Mucosa of descending colon (tissue), 3 donors: ENCODE data around the gene CDCA8. TPM values are rescaled to one million over a fixed set of nuclear protein-coding genes. Genes with fewer than 3 reads are reported as not detected.

Experiments
- ATAC-seq: fragments of 200-7000 bp; cut with Tn5 transposase; one replicate; pipeline ENCODE4 v1.9.1; 2020; ENCODE audit warnings: mild to moderate bottlenecking, moderate library complexity
- DNase-seq, 3 donors: peaks; one replicate each; pipeline ENCODE4 v3.0.0-alpha.2; 2020
- H3K36me3 ChIP-seq: fragments of 200-600 bp; one replicate; pipeline ENCODE4 v1.8.0; 2021; ENCODE audit warnings: low read depth, mild to moderate bottlenecking
- H3K4me1 ChIP-seq: fragments of 200-600 bp; one replicate; pipeline ENCODE4 v1.8.0; 2021; ENCODE audit warnings: low read depth, mild to moderate bottlenecking
- H3K4me3 ChIP-seq: fragments of 200-600 bp; one replicate; pipeline ENCODE4 v1.8.0; 2021; ENCODE audit warnings: mild to moderate bottlenecking
- H3K9me3 ChIP-seq: fragments of 200-600 bp; one replicate; pipeline ENCODE4 v1.8.0; 2021; ENCODE audit warnings: mild to moderate bottlenecking
- CTCF ChIP-seq: fragments of 200-600 bp; IDR thresholded peaks from one replicate; pipeline ENCODE4 v1.8.0; 2022; ENCODE audit warnings: antibody characterized with exemption, mild to moderate bottlenecking
- intact Hi-C, 2 donors: fragments of 100-400 bp; cut with DNase I in 1 of 2; cut with micrococcal nuclease in 1 of 2; formaldehyde crosslinking; loops; one replicate each; pipeline versions ENCODE4 v1.11.0 to v1.11.1; 2022; cut with DNase I, micrococcal nuclease
- total RNA-seq, 3 donors: library from RNA; stranded (reverse); fragmentation: NEBNext Ultra II Directional in 2 of 3; extraction: Animal tissue kit (Norgen Biotek cat#: 25700) in 2 of 3; gene quantifications; one replicate each; pipeline versions ENCODE4 v1.2.1 to v1.2.4, GENCODE V29; 2021 to 2023
- donor health status: DM: no; HTN: no; CAD: no; lungs with moderate emphysema.
- donor health status: DM: no; HTN: no; CAD: no.
- donor health status: DM: no; HTN: yes; CAD: no.

The CDCA8 gene
- total RNA-seq, 3 donors from 2014 or later, result 3.8 to 16.8 (median 10.1) TPM

GRCh38 chr1:37701051-37701450, 8.7 kb downstream of the CDCA8 start:
- H3K4me3 ChIP-seq, result no peak overlapping the region
- DNase-seq (peak in 1 of 3 donors; percentile 16), ATAC-seq (no peak)
- TF ChIP-seq CTCF, result no peak
- no peaks in the 10 kb centered on the region for H3K4me1 ChIP-seq
- H3K9me3 ChIP-seq, result no peaks in the 10 kb centered on the region
- intact Hi-C loops, result no loop called here
- H3K36me3 ChIP-seq, result no peaks in the 10 kb centered on the region

- no peak for TF ChIP-seq CTCF
- H3K4me1 ChIP-seq, result no peaks in the 10 kb centered on the region
- ATAC-seq (no peak), DNase-seq (no peak)
- intact Hi-C loops, result no loop called here
- no peak overlapping the region for H3K4me3 ChIP-seq
- H3K36me3 ChIP-seq, result no peaks in the 10 kb centered on the region
- H3K9me3 ChIP-seq, result no peaks in the 10 kb centered on the region
Measured at GRCh38 chr1:37703061-37703460, 10.7 kb downstream of the CDCA8 start.

- Histone ChIP-seq H3K36me3 (no peaks in the 10 kb centered on the region), H3K4me3 (no peak overlapping the region), H3K9me3 (no peaks in the 10 kb centered on the region), H3K4me1 (no peaks in the 10 kb centered on the region)
- no peak for TF ChIP-seq CTCF
- intact Hi-C loops, result no loop called here
- ATAC-seq (no peak), DNase-seq (no peak)
Measured at GRCh38 chr1:37704966-37705365, 12.7 kb downstream of the CDCA8 start.

GRCh38 chr1:37705399-37705798, 13.1 kb downstream of the CDCA8 start:
- Histone ChIP-seq H3K36me3 (no peaks in the 10 kb centered on the region), H3K4me3 (no peak overlapping the region), H3K4me1 (no peaks in the 10 kb centered on the region), H3K9me3 (no peaks in the 10 kb centered on the region)
- no peak for TF ChIP-seq CTCF
- no peak for ATAC-seq
- intact Hi-C loops, result no loop called here
- DNase-seq, result no peak

GRCh38 chr1:37708471-37708870, 16.2 kb downstream of the CDCA8 start:
- ATAC-seq, result no peak

More at GRCh38 chr1:37708471-37708870, 16.2 kb downstream of the CDCA8 start:
- no peaks in the 10 kb centered on the region for H3K36me3 ChIP-seq
- TF ChIP-seq CTCF, result no peak
- no peak overlapping the region for H3K4me3 ChIP-seq
- DNase-seq, result no peak
- H3K4me1 ChIP-seq, result no peaks in the 10 kb centered on the region
- intact Hi-C loops, result no loop called here
- no peaks in the 10 kb centered on the region for H3K9me3 ChIP-seq
